CD4-positive, alpha-beta T cell (primary cell): ENCODE data around the gene SNX7. TPM values are rescaled to one million over a fixed set of nuclear protein-coding genes. Genes with fewer than 3 reads are reported as not detected.

Experiments
- ATAC-seq: fragments of 200-7000 bp; cut with Tn5 transposase; one replicate; pipeline ENCODE4 v1.10.0; 2022; ENCODE audit warnings: mild to moderate bottlenecking; ENCODE audit not compliant: poor library complexity
- CTCF ChIA-PET: fragments of 350-600 bp; sonication (Branson Sonifier 250); formaldehyde crosslinking; loops from one replicate; lab custom pipeline; 2021; ENCODE audit warnings: antibody characterized with exemption, inconsistent platforms; lab: Charles Lee
- POLR2A ChIA-PET: fragments of 350-600 bp; sonication (Branson Sonifier 250); formaldehyde crosslinking; loops from one replicate; lab custom pipeline; 2021; ENCODE audit warnings: antibody characterized with exemption, inconsistent platforms; lab: Charles Lee
- DNase-seq, 14 experiments: peaks; one replicate each; pipeline ENCODE4 v3.0.0-alpha.2; 2013 to 2020; ENCODE audit warnings: mixed read lengths in 2 of 14
- H3K27ac ChIP-seq, 2 donors: one replicate each; pipeline versions ENCODE4 v1.5.1 to v1.7.0; 2013; ENCODE audit warnings: low read length in 2 of 2, low read depth in 1 of 2, mild to moderate bottlenecking in 1 of 2
- H3K27me3 ChIP-seq, 2 experiments: 1 replicate in 1 of 2; 2 replicates in 1 of 2; pipeline versions ENCODE4 v1.6.1 to v1.7.0; 2013; ENCODE audit warnings: low read length in 2 of 2, control low read depth in 1 of 2, mild to moderate bottlenecking in 1 of 2, moderate library complexity in 1 of 2; ENCODE audit not compliant: insufficient read depth in 2 of 2, control insufficient read depth in 1 of 2
- H3K36me3 ChIP-seq: one replicate; pipeline ENCODE4 v1.6.1; 2013; ENCODE audit warnings: low read length, control low read depth; ENCODE audit not compliant: insufficient read depth
- H3K4me1 ChIP-seq: one replicate; pipeline ENCODE4 v1.6.1; 2013; ENCODE audit warnings: low read length, control low read depth; ENCODE audit not compliant: insufficient read depth
- H3K4me3 ChIP-seq: one replicate; pipeline ENCODE4 v1.5.1; 2013; ENCODE audit warnings: mild to moderate bottlenecking, low read length, moderate library complexity
- H3K9me3 ChIP-seq, 2 experiments: 1 replicate in 1 of 2; 2 replicates in 1 of 2; pipeline versions ENCODE4 v1.6.1 to v1.7.0; 2013; ENCODE audit warnings: low read length in 2 of 2, mild to moderate bottlenecking in 2 of 2, control low read depth in 1 of 2, moderate library complexity in 1 of 2; ENCODE audit not compliant: control insufficient read depth in 1 of 2, insufficient read depth in 1 of 2
- H3K27ac Mint-ChIP-seq: one replicate; pipeline ENCODE4 v1.8.0; 2020; ENCODE audit warnings: mixed read lengths
- H3K27me3 Mint-ChIP-seq: one replicate; pipeline ENCODE4 v1.8.0; 2021; ENCODE audit warnings: mixed read lengths
- H3K36me3 Mint-ChIP-seq: one replicate; pipeline ENCODE4 v1.8.0; 2021; ENCODE audit warnings: low read depth, mixed read lengths
- H3K4me1 Mint-ChIP-seq: one replicate; pipeline ENCODE4 v1.8.0; 2021; ENCODE audit warnings: low read depth, mixed read lengths
- H3K4me3 Mint-ChIP-seq: one replicate; pipeline ENCODE4 v1.8.0; 2020; ENCODE audit warnings: mild to moderate bottlenecking, mixed read lengths
- H3K9me3 Mint-ChIP-seq: one replicate; pipeline ENCODE4 v1.8.0; 2020; ENCODE audit warnings: mixed read lengths
- CTCF ChIP-seq: fragments of 200-600 bp; IDR thresholded peaks from one replicate; pipeline ENCODE4 v1.8.0; 2022; ENCODE audit warnings: antibody characterized with exemption, mild to moderate bottlenecking
- intact Hi-C, 2 experiments: fragments of 100-400 bp; cut with DNase I in 1 of 2; cut with micrococcal nuclease in 1 of 2; formaldehyde crosslinking; loops; one replicate each; pipeline versions ENCODE4 v1.15.1 to v1.9.0; 2023 to 2025; cut with DNase I, micrococcal nuclease
- total RNA-seq, 174 experiments: library from RNA in 2 of 174; stranded (reverse) in 2 of 174; gene quantifications; one replicate each; pipeline ENCODE4 v1.2.3 and lab custom pipeline; 2021 to 2026

Gene SNX7
- total RNA-seq, 2 experiments from 2014 or later = not detected

- no peaks in the 10 kb centered on the region for H3K9me3 Mint-ChIP-seq
- ChIA-PET POLR2A (no interaction called here), CTCF (no interaction called here)
- Histone ChIP-seq H3K27ac (no peak overlapping the region), H3K4me3 (no peak overlapping the region), H3K4me1 (no peaks in the 10 kb centered on the region), H3K36me3 (no peaks in the 10 kb centered on the region), H3K9me3 (no peaks in the 10 kb centered on the region), H3K27me3 (no peaks in the 10 kb centered on the region)
- no peak overlapping the region for H3K4me3 Mint-ChIP-seq
- no peak for DNase-seq
- TF ChIP-seq CTCF = no peak
- no peak for ATAC-seq
- intact Hi-C loops = no loop called here
- no peaks in the 10 kb centered on the region for H3K36me3 Mint-ChIP-seq
- H3K27ac Mint-ChIP-seq = no peak overlapping the region
- H3K27me3 Mint-ChIP-seq = peaks cover 11% of the 10 kb centered on the region
- H3K4me1 Mint-ChIP-seq = no peaks in the 10 kb centered on the region
These were observed 12.7 kb downstream of the SNX7 start for GRCh38 chr1:98674075-98674781.

GRCh38 chr1:98675282-98675681, 13.8 kb downstream of the SNX7 start:
- ATAC-seq = no peak
- Mint-ChIP-seq H3K9me3 (no peaks in the 10 kb centered on the region), H3K36me3 (no peaks in the 10 kb centered on the region), H3K4me1 (no peaks in the 10 kb centered on the region), H3K4me3 (no peak overlapping the region), H3K27me3 (peaks cover 10% of the 10 kb centered on the region), H3K27ac (no peak overlapping the region)
- no peaks in the 10 kb centered on the region for H3K36me3 ChIP-seq
- H3K27me3 ChIP-seq = no peaks in the 10 kb centered on the region
- no peak overlapping the region for H3K4me3 ChIP-seq
- H3K4me1 ChIP-seq = no peaks in the 10 kb centered on the region
- H3K9me3 ChIP-seq = no peaks in the 10 kb centered on the region
- ChIA-PET POLR2A (no interaction called here), CTCF (no interaction called here)
- no peak for TF ChIP-seq CTCF
- no peak for DNase-seq
- intact Hi-C loops = no loop called here
- H3K27ac ChIP-seq = no peak overlapping the region

- CTCF ChIA-PET = no interaction called here
- POLR2A ChIA-PET = no interaction called here
These were observed 15.8 kb downstream of the SNX7 start for GRCh38 chr1:98677288-98677687.

More at GRCh38 chr1:98677288-98677687, 15.8 kb downstream of the SNX7 start:
- TF ChIP-seq CTCF = no peak
- H3K4me3 ChIP-seq = no peak overlapping the region
- intact Hi-C loops = no loop called here
- no peak overlapping the region for H3K27ac Mint-ChIP-seq
- H3K27me3 Mint-ChIP-seq = peaks cover 10% of the 10 kb centered on the region
- H3K9me3 Mint-ChIP-seq = no peaks in the 10 kb centered on the region
- H3K4me3 Mint-ChIP-seq = no peak overlapping the region
- H3K36me3 Mint-ChIP-seq = no peaks in the 10 kb centered on the region
- H3K36me3 ChIP-seq = no peaks in the 10 kb centered on the region
- H3K4me1 ChIP-seq = no peaks in the 10 kb centered on the region
- DNase-seq (no peak), ATAC-seq (no peak)
- no peaks in the 10 kb centered on the region for H3K27me3 ChIP-seq
- no peaks in the 10 kb centered on the region for H3K9me3 ChIP-seq
- no peak overlapping the region for H3K27ac ChIP-seq
- H3K4me1 Mint-ChIP-seq = no peaks in the 10 kb centered on the region
